Vagina (tissue), 2 donors: ENCODE measurements around the gene SPATA20.

Experiments used
- CTCF ChIP-seq, 3 experiments: fragments of 450-650 bp in 2 of 3; fragments of 200-600 bp in 1 of 3; sonication (generic) in 1 of 3; IDR thresholded peaks; one replicate each; pipeline ENCODE4 v1.5.1; 2017 to 2019; ENCODE audit warnings: antibody characterized with exemption in 3 of 3, mild to moderate bottlenecking in 2 of 3, moderate library complexity in 2 of 3
- POLR2A ChIP-seq, 2 donors: fragments of 450-650 bp; IDR thresholded peaks; one replicate each; pipeline ENCODE4 v1.6.1; 2017; ENCODE audit warnings: antibody characterized with exemption in 2 of 2, mild to moderate bottlenecking in 2 of 2, moderate library complexity in 2 of 2
- POLR2AphosphoS5 ChIP-seq, 2 donors: sonication (generic); formaldehyde crosslinking; IDR thresholded peaks; one replicate each; pipeline ENCODE4 v1.9.0; 2017; ENCODE audit warnings: antibody characterized with exemption in 2 of 2, mild to moderate bottlenecking in 2 of 2, low read depth in 1 of 2; ENCODE audit not compliant: insufficient read depth in 1 of 2

DNA sequence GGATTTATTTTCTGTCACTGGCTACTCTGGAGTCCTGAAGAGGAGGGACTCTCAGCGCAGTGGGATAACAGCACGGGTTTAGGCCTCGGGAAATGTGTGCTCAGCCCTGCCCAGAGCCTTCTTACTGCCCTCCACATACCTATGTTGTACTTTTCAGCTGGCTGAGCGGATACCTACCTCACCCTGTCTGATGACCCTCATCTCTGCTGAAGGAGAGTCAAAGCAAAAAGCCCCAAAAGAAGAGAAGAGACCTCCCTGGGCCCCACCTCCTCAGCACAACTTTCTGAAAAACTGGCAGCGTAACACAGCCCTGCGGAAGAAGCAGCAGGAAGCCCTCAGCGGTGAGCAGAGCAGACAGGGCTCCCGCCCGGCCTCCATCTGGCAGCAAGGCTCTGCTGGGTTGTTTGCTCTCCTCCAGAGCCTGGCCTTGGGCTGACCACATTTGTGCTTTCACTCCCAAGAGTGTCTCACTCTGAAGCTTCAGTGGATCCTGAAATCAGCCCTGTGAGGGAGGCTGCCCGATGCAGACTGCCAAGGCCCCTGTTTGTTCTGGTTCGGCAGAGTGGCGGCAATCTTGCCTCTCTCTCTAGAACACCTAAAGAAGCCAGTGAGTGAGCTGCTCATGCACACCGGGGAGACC lies 28.5 kb upstream of the SPATA20 start:
- no peak for TF ChIP-seq CTCF (IDR thresholded peaks at IDR 0.05)
- TF ChIP-seq POLR2A (IDR thresholded peaks at IDR 0.05): no peak
- TF ChIP-seq POLR2AphosphoS5 (IDR thresholded peaks at IDR 0.05; ENCODE audit: insufficient read depth in 1 of 2, low read depth in 1 of 2): no peak
